T-helper 1 cell treated with Interleukin-12 subunit alpha and Interleukin-12 subunit beta and Interleukin-4 antibody, amounts not matched to agents 30 μg/mL and 1 μg/mL, for 36 hours (primary cell): ENCODE results near the gene RRAD.
A peak's percentile ranks its signal among the peaks of the same experiment; 100 is the strongest.
"Not testable (repeated sequence)": the region's sequence is repeated elsewhere in the genome, so short reads cannot be mapped to it uniquely, and the experiment has no call there.

Source experiments
- H3K27ac Mint-ChIP-seq: one replicate; pipeline ENCODE4 v1.8.0; 2021; ENCODE audit warnings: mild to moderate bottlenecking, mixed read lengths
- H3K27me3 Mint-ChIP-seq: one replicate; pipeline ENCODE4 v1.8.0; 2021; ENCODE audit warnings: low read depth, mixed read lengths
- H3K36me3 Mint-ChIP-seq: one replicate; pipeline ENCODE4 v1.8.0; 2021; ENCODE audit warnings: low read depth, mixed read lengths
- H3K4me1 Mint-ChIP-seq: one replicate; pipeline ENCODE4 v1.8.0; 2021; ENCODE audit warnings: low read depth, mixed read lengths
- H3K4me3 Mint-ChIP-seq: one replicate; pipeline ENCODE4 v1.8.0; 2021; ENCODE audit warnings: mild to moderate bottlenecking, moderate library complexity, mixed read lengths
- H3K9me3 Mint-ChIP-seq: one replicate; pipeline ENCODE4 v1.8.0; 2021; ENCODE audit warnings: mixed read lengths

The RRAD gene

DNA sequence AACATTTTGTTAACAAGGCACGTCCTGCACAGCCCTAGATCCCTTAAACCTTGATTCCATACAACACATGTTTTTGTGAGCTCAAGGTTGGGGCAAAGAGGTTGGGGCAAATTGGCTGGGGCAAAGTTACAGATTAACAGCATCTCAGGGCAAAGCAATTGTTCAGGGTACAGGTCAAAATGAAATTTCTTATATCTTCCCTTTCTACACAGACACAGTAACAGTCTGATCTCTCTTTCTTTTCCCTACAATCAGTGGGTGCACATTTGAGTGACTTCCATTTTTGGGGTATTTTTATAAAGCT is 30.8 kb upstream of the RRAD start:
- not testable (repeated sequence) for H3K36me3 Mint-ChIP-seq, H3K9me3 Mint-ChIP-seq, H3K27ac Mint-ChIP-seq, H3K4me3 Mint-ChIP-seq
- peaks cover 12% of the 10 kb centered on the region for H3K27me3 Mint-ChIP-seq
- peaks cover 33% of the 10 kb centered on the region for H3K4me1 Mint-ChIP-seq

DNA sequence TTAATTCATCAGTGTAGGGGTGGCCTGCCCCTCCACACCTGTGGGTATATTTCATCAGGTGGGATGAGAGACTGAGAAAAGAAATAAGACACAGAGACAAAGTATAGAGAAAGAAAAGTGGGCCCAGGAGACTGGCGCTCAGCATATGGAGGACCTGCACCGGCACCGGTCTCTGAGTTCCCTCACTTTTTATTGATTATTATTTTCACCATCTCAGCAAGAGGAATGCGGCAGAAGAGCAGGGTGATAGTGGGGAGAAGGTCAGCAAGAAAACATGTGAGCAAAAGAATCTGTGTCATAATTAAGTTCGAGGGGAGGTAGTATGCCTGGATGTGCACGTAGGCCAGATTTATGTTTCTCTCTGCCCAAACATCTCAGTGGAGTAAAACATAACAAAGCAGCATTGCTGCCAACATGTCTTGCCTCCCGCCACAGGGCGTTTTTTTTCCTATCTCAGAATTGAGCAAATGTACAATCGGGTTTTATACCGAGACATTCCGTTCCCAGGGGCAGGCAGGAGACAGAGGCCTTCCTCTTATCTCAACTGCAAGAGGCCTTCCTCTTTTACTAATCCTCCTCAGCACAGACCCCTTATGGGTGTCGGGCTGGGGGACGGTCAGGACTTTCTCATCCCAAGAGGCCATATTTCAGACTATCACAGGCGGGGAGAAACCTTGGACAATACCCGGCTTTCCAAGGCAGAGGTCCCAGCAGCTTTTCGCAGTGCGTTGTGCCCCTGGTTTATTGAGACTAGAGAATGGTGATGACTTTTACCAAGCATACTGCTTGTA is 30.2 kb upstream of the RRAD start:
- H3K4me1 Mint-ChIP-seq = peaks cover 29% of the 10 kb centered on the region
- not testable (repeated sequence) for H3K27ac Mint-ChIP-seq, H3K36me3 Mint-ChIP-seq, H3K4me3 Mint-ChIP-seq, H3K9me3 Mint-ChIP-seq
- H3K27me3 Mint-ChIP-seq = peaks cover 14% of the 10 kb centered on the region

GRCh38 chr16:66954097-66954659 is 28.8 kb upstream of the RRAD start:
- Mint-ChIP-seq H3K27me3 (peaks cover 26% of the 10 kb centered on the region), H3K4me3 (no peak overlapping the region)

DNA sequence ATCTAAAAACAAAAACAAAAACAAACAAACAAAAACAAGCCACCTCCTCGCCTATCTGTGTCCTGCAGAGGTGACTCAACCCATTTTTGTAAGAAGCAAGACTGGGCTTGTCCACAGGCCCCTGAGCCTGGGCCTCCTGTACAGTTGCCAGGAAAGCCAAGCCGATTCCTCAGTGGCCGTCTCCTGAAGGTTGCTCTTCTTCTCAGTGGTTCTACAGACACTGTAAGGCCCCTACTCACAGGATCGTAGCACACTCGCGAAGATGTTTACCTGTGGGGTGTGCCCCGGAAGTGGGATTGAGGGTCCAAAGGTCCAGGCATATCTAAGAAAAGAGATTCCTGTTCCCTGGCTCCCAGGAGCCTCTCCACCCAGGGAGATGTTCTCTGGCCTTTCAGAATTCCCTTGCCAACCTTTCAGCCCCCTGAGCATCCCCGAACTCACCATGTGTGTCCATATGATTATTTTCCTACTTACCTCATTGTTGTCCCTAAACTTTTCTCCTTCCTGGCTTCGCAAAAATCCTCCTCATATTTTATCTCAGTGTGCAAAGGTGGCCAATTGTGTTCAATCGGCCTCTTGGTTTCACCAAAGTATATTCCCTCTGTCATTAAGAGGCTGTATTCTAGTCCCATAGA is 28.2 kb upstream of the RRAD start:
- Mint-ChIP-seq H3K9me3 (peaks cover 6% of the 10 kb centered on the region), H3K27ac (no peak overlapping the region), H3K27me3 (peaks cover 31% of the 10 kb centered on the region), H3K4me3 (no peak overlapping the region), H3K4me1 (peaks cover 20% of the 10 kb centered on the region), H3K36me3 (no peaks in the 10 kb centered on the region)

More at GRCh38 chr16:66954097-66954659, 28.8 kb upstream of the RRAD start:
- Mint-ChIP-seq H3K27ac (no peak overlapping the region), H3K36me3 (no peaks in the 10 kb centered on the region), H3K4me1 (peaks cover 26% of the 10 kb centered on the region), H3K9me3 (peaks cover 6% of the 10 kb centered on the region)

GRCh38 chr16:66952430-66953110 is 27.2 kb upstream of the RRAD start:
- Mint-ChIP-seq H3K4me1 (peaks cover 18% of the 10 kb centered on the region), H3K27ac (no peak overlapping the region), H3K36me3 (no peaks in the 10 kb centered on the region), H3K9me3 (peaks cover 6% of the 10 kb centered on the region), H3K27me3 (peaks cover 37% of the 10 kb centered on the region), H3K4me3 (no peak overlapping the region)

- Mint-ChIP-seq H3K9me3 (peaks cover 6% of the 10 kb centered on the region), H3K27me3 (peaks cover 37% of the 10 kb centered on the region), H3K27ac (no peak overlapping the region), H3K4me1 (peaks cover 23% of the 10 kb centered on the region), H3K36me3 (no peaks in the 10 kb centered on the region), H3K4me3 (no peak overlapping the region)
These were observed 25.8 kb upstream of the RRAD start for GRCh38 chr16:66950971-66951790.

DNA sequence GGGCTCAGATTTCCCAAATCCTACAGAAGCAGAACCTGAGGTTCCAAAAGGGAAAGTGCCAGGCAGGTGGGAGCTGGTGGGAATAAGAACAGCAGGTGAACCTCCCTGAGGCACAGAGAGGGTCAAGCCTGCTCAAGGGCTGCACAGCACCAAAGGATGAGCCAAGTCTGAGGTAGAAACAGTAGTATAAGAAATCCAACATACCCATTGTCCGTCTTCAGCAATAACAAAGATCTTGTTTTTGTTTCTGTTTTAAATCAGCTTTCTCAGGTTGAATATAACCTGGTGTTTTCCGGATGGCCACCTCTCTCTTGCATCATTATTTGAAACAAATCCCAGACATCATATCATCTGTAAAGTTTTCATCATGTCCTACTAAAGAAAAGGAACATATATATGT is 25.1 kb upstream of the RRAD start:
- Mint-ChIP-seq H3K9me3 (peaks cover 6% of the 10 kb centered on the region), H3K27me3 (peaks cover 37% of the 10 kb centered on the region), H3K4me1 (peaks cover 23% of the 10 kb centered on the region), H3K27ac (no peak overlapping the region), H3K4me3 (no peak overlapping the region), H3K36me3 (no peaks in the 10 kb centered on the region)

GRCh38 chr16:66949472-66949871 is 24.1 kb upstream of the RRAD start:
- Mint-ChIP-seq H3K9me3 (peaks cover 6% of the 10 kb centered on the region), H3K36me3 (no peaks in the 10 kb centered on the region), H3K27me3 (peaks cover 37% of the 10 kb centered on the region), H3K4me1 (peaks cover 23% of the 10 kb centered on the region), H3K27ac (no peak overlapping the region), H3K4me3 (peak overlapping the region; percentile 23)

- peaks cover 21% of the 10 kb centered on the region for H3K4me1 Mint-ChIP-seq
- peaks cover 6% of the 10 kb centered on the region for H3K9me3 Mint-ChIP-seq
- no peak overlapping the region for H3K27ac Mint-ChIP-seq
- H3K4me3 Mint-ChIP-seq = peak overlapping the region; percentile 89
- H3K36me3 Mint-ChIP-seq = peaks cover 2% of the 10 kb centered on the region
- peaks cover 34% of the 10 kb centered on the region for H3K27me3 Mint-ChIP-seq
These were observed 23.5 kb upstream of the RRAD start for GRCh38 chr16:66948837-66949225.

GRCh38 chr16:66948134-66948836 is 22.9 kb upstream of the RRAD start:
- Mint-ChIP-seq H3K36me3 (peaks cover 2% of the 10 kb centered on the region), H3K27me3 (peaks cover 34% of the 10 kb centered on the region), H3K9me3 (peaks cover 6% of the 10 kb centered on the region), H3K27ac (no peak overlapping the region), H3K4me3 (peak overlapping the region; percentile 89), H3K4me1 (peaks cover 20% of the 10 kb centered on the region)

DNA sequence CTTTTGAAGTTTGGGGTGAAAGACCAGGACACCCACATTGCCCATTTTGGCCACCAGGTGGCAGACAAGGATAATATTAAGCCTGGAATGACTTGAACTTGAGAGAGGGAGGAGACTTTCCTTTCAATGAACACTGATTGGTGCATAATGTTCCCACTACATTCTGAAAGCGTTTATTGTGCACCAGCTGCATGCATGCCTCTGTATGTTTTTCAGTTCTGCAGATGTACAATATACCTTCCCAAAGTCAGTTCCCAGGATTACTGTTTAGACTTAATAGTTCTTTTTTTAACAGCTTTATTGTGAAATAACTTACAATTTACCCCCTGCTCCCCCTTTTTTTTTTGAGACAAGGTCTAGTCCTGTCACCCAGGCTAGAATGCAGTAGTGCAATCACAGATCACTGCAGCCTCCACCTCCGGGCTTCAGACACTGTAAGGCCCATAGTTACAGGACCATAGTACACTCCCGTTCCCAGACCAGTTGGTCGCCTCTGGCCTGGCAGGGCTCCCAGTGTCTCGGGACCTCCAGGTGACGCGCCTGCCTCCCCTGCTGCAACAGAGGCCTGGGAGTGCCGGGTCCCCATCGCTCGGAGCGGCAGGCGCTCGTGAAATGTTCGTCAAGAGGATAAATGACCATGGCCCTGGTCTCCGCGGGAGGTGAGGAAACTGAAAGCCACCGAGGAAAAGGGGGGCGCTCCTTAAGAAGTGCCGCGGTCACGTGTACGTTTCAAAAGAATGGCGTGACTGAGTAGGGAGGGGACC is 22.1 kb upstream of the RRAD start:
- Mint-ChIP-seq H3K4me1 (peaks cover 20% of the 10 kb centered on the region), H3K9me3 (peaks cover 6% of the 10 kb centered on the region), H3K36me3 (peaks cover 7% of the 10 kb centered on the region), H3K27ac (no peak overlapping the region), H3K27me3 (peaks cover 34% of the 10 kb centered on the region), H3K4me3 (peak overlapping the region; percentile 89)

GRCh38 chr16:66946974-66947301 is 21.6 kb upstream of the RRAD start:
- Mint-ChIP-seq H3K4me3 (peak overlapping the region; percentile 89), H3K4me1 (peaks cover 20% of the 10 kb centered on the region), H3K27me3 (peaks cover 33% of the 10 kb centered on the region), H3K9me3 (peaks cover 6% of the 10 kb centered on the region), H3K27ac (no peak overlapping the region), H3K36me3 (peaks cover 13% of the 10 kb centered on the region)

GRCh38 chr16:66946541-66946940 is 21.2 kb upstream of the RRAD start:
- no peak overlapping the region for H3K4me3 Mint-ChIP-seq
- peaks cover 20% of the 10 kb centered on the region for H3K4me1 Mint-ChIP-seq
- H3K27me3 Mint-ChIP-seq = peaks cover 29% of the 10 kb centered on the region
- H3K36me3 Mint-ChIP-seq = peaks cover 14% of the 10 kb centered on the region
- H3K27ac Mint-ChIP-seq = no peak overlapping the region
- peaks cover 2% of the 10 kb centered on the region for H3K9me3 Mint-ChIP-seq
